Gastrocnemius medialis (tissue), 4 donors: Measurements from ENCODE around the gene PRKN. TPM values are rescaled to one million over a fixed set of nuclear protein-coding genes. Genes with fewer than 3 reads are reported as not detected.

Source experiments
- ATAC-seq, 2 donors: fragments of 150-250 bp; one replicate each; pipeline ENCODE4 v1.9.1; 2016
- DNase-seq, 2 donors: peaks; one replicate each; pipeline ENCODE4 v3.0.0-alpha.2; 2019
- H3K27ac ChIP-seq, 4 donors: fragments of 200-600 bp; sonication (generic); 1 replicate in 1 of 4; 2 replicates in 3 of 4; pipeline ENCODE4 v1.5.1; 2016 to 2018; ENCODE audit warnings: mild to moderate bottlenecking in 2 of 4, moderate library complexity in 1 of 4
- H3K27me3 ChIP-seq, 3 donors: fragments of 200-600 bp; sonication (generic) in 2 of 3; 1 replicate in 1 of 3; 2 replicates in 2 of 3; pipeline versions ENCODE4 v1.5.1 to v1.6.0; 2016 to 2019; ENCODE audit warnings: mild to moderate bottlenecking in 1 of 3, moderate library complexity in 1 of 3
- H3K36me3 ChIP-seq, 2 donors: fragments of 200-600 bp; sonication (generic) in 1 of 2; one replicate each; pipeline ENCODE4 v1.5.1; 2017 to 2018
- H3K4me1 ChIP-seq, 2 donors: fragments of 200-600 bp; sonication (generic) in 1 of 2; one replicate each; pipeline ENCODE4 v1.5.1; 2016 to 2017; ENCODE audit warnings: mild to moderate bottlenecking in 2 of 2
- H3K4me3 ChIP-seq, 4 donors: fragments of 200-600 bp; sonication (generic) in 3 of 4; 1 replicate in 1 of 4; 2 replicates in 3 of 4; pipeline ENCODE4 v1.5.1; 2016 to 2019; ENCODE audit warnings: mild to moderate bottlenecking in 2 of 4
- H3K9me3 ChIP-seq, 3 donors: fragments of 200-600 bp; sonication (generic) in 2 of 3; 1 replicate in 1 of 3; 2 replicates in 2 of 3; pipeline ENCODE4 v1.5.1; 2016 to 2019
- POLR2A ChIP-seq, 2 donors: fragments of 450-650 bp; IDR thresholded peaks; one replicate each; pipeline ENCODE4 v1.6.1; 2017; ENCODE audit warnings: antibody characterized with exemption in 2 of 2, mild to moderate bottlenecking in 2 of 2, moderate library complexity in 2 of 2
- in situ Hi-C, 4 donors: fragments of 200-750 bp; cut with MboI; loops; one replicate each; pipeline versions ENCODE4 v1.15.0 to v1.8.0; 2017; ENCODE audit warnings: low sequenced_read_pairs in 4 of 4
- intact Hi-C: fragments of 100-400 bp; cut with DNase I; formaldehyde crosslinking; loops from one replicate; pipeline ENCODE4 v1.15.1; 2023; ENCODE audit warnings: low total_unique reads
- total RNA-seq, 4 donors: library from RNA; depleted of rRNA; stranded (reverse); fragments of >200 nt; gene quantifications; one replicate each; pipeline versions ENCODE4 v1.1.0 to v1.2.3, GENCODE V29; 2016
- TF ChIP-seq, protein P1 (sequence below), 5 experiments: fragments of 450-650 bp in 3 of 5; fragments of 200-600 bp in 2 of 5; sonication (generic) in 2 of 5; IDR thresholded peaks in 4 of 5; conservative IDR thresholded peaks in 1 of 5; 1 replicate in 4 of 5; 2 replicates in 1 of 5; pipeline ENCODE4 v1.5.1; 2016 to 2019; ENCODE audit warnings: antibody characterized with exemption in 5 of 5, mild to moderate bottlenecking in 3 of 5, moderate library complexity in 3 of 5

Gene PRKN
- total RNA-seq, 4 donors from 2014 or later = 8.4 to 21.6 (median 13.7) TPM

DNA sequence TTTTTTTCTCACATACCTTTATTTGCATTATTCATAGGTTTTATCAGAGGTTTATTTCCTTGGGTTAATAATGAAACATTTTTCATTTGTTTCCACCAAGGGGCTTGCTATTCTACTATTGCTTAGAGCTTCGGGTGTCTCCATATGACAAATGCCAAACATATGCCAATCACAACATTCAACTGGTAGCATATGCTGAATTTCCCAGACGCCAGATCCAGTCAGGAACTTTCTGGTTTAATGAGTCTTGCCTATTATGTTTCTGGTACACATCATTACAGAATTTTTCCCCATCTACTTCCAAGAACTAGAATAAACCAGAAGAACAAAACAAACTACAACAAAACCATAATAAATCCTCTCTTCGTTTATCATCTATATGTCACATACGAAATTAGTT is 180.7 kb downstream of the PRKN start:
- no peak for TF ChIP-seq POLR2A (IDR thresholded peaks at IDR 0.05)
- TF ChIP-seq, protein P1, sequence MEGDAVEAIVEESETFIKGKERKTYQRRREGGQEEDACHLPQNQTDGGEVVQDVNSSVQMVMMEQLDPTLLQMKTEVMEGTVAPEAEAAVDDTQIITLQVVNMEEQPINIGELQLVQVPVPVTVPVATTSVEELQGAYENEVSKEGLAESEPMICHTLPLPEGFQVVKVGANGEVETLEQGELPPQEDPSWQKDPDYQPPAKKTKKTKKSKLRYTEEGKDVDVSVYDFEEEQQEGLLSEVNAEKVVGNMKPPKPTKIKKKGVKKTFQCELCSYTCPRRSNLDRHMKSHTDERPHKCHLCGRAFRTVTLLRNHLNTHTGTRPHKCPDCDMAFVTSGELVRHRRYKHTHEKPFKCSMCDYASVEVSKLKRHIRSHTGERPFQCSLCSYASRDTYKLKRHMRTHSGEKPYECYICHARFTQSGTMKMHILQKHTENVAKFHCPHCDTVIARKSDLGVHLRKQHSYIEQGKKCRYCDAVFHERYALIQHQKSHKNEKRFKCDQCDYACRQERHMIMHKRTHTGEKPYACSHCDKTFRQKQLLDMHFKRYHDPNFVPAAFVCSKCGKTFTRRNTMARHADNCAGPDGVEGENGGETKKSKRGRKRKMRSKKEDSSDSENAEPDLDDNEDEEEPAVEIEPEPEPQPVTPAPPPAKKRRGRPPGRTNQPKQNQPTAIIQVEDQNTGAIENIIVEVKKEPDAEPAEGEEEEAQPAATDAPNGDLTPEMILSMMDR (IDR thresholded peaks at IDR 0.05 in 4 of 5, conservative IDR thresholded peaks at IDR 0.05 in 1 of 5) = no peak

DNA sequence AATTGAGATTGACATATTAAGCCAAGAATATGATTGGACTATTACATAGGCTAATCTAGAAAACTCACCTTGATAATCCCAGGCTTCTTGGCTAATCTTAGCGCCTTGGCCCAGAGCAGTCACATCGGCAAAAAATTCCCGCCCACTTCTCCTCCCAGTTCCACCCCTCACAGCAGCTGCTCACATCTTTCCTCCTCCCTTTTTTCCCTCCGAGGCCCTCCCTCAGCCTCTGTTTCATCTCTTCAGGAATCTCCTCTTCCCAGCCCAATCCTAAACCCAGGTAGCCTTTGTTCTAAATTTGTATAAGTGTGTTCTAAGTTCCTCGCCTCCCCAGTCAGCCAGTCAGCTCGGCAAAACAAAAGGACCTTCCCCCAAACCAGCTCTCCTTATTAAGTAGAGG is 184.3 kb downstream of the PRKN start:
- no peak for DNase-seq
- TF ChIP-seq, protein P1 (IDR thresholded peaks at IDR 0.05 in 4 of 5, conservative IDR thresholded peaks at IDR 0.05 in 1 of 5) = no peak
- no peak for TF ChIP-seq POLR2A (IDR thresholded peaks at IDR 0.05)
- intact Hi-C loops (no loop called here), in situ Hi-C loops (no loop called here)
- no peaks in the 10 kb centered on the region for H3K36me3 ChIP-seq
- H3K27ac ChIP-seq = no peak overlapping the region
- no peaks in the 10 kb centered on the region for H3K27me3 ChIP-seq
- H3K4me3 ChIP-seq = no peak overlapping the region
- peaks cover 11% of the 10 kb centered on the region in 2 donors for H3K4me1 ChIP-seq
- ATAC-seq = no peak
- H3K9me3 ChIP-seq = no peaks in the 10 kb centered on the region

More for the DNA sequence above, 180.7 kb downstream of the PRKN start:
- DNase-seq (no peak), ATAC-seq (no peak)
- in situ Hi-C loops (no loop called here), intact Hi-C loops (no loop called here)
- Histone ChIP-seq H3K4me3 (no peak overlapping the region), H3K27me3 (no peaks in the 10 kb centered on the region), H3K27ac (no peak overlapping the region), H3K9me3 (no peaks in the 10 kb centered on the region), H3K36me3 (no peaks in the 10 kb centered on the region), H3K4me1 (no peaks in the 10 kb centered on the region)

DNA sequence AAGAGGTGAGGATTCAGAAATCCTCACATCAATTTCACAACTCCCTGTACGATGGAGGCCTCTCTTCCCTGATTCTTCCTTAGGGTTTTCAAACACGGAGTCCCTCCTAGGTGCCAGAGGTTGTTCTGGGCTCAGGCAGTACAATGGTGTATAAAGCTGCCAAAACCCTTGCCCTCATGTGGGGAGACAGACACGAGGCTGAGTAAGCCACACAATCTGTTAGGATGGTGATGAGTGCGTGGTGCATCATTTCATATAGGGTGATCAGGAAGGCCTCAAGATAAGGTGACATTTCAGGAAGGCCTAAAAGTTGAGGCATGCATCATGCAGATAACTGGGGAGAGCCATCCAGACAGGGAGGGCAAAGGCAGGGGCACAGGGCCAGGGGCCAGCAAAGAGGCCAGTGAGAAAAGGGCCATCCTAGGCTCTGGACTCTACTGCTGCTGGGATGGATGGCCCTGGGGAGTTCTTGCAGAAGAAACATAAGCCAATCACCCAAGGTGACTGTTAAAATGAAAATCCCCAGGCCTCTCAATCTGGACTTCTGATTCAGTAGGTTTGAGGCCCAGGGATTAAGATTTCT is 186.5 kb downstream of the PRKN start:
- in situ Hi-C loops = no loop called here
- Histone ChIP-seq H3K27ac (no peak overlapping the region), H3K4me1 (peaks cover 12 to 15% of the 10 kb centered on the region in 2 donors), H3K36me3 (no peaks in the 10 kb centered on the region), H3K9me3 (no peaks in the 10 kb centered on the region), H3K4me3 (no peak overlapping the region), H3K27me3 (no peaks in the 10 kb centered on the region)
- DNase-seq (no peak), ATAC-seq (no peak)
- no peak for TF ChIP-seq POLR2A (IDR thresholded peaks at IDR 0.05)
- TF ChIP-seq, protein P1 (IDR thresholded peaks at IDR 0.05 in 4 of 5, conservative IDR thresholded peaks at IDR 0.05 in 1 of 5) = no peak
- intact Hi-C loops = no loop called here

DNA sequence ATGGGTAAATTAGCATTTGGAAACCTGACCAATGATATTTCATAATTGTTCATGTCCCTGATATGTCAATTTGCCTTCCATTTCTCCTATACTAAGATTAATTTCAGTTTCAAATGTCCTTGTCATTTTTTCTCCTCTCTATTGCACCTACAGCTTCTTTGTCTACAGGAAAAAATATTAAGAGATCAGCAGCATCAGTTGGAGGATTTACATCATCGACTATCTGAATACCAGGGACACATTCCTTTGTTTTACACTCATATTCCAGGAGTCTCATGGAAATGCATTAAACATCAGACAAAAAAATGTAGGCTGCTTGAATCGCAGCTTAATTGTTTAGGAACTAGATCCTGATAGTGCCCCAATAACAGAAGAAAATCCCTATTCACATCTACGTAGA is 188.2 kb downstream of the PRKN start:
- no peaks in the 10 kb centered on the region for H3K27me3 ChIP-seq

More for the DNA sequence above, 188.2 kb downstream of the PRKN start:
- ATAC-seq (no peak), DNase-seq (no peak)
- H3K4me3 ChIP-seq = no peak overlapping the region
- TF ChIP-seq POLR2A (IDR thresholded peaks at IDR 0.05) = no peak
- TF ChIP-seq, protein P1 (IDR thresholded peaks at IDR 0.05 in 4 of 5, conservative IDR thresholded peaks at IDR 0.05 in 1 of 5) = no peak
- intact Hi-C loops = no loop called here
- H3K27ac ChIP-seq = peak overlapping the region in 1 of 4 donors; percentile 71
- H3K4me1 ChIP-seq = peaks cover 12 to 15% of the 10 kb centered on the region in 2 donors
- no peaks in the 10 kb centered on the region for H3K36me3 ChIP-seq
- in situ Hi-C loops = no loop called here
- H3K9me3 ChIP-seq = no peaks in the 10 kb centered on the region
